H1 (cell line): ENCODE data around the gene SLC38A1. TPM values are rescaled to one million over a fixed set of nuclear protein-coding genes. Genes with fewer than 3 reads are reported as not detected.

Source experiments
- CTCF ChIA-PET: fragments of 300-600 bp; sonication (Branson Sonifier 250); formaldehyde crosslinking; loops from one replicate; lab custom pipeline; 2021; ENCODE audit not compliant: partially characterized antibody; lab: Charles Lee
- POLR2A ChIA-PET: fragments of 300-600 bp; sonication (Branson Sonifier 250); formaldehyde crosslinking; loops from one replicate; lab custom pipeline; 2021; ENCODE audit warnings: inconsistent platforms; ENCODE audit not compliant: partially characterized antibody; lab: Charles Lee
- DNase-seq, 2 experiments: peaks; one replicate each; pipeline versions ENCODE4 v3.0.0 to v3.0.0-alpha.2; 2010 to 2022; ENCODE audit warnings: low spot score in 2 of 2, low read depth in 1 of 2, mixed read lengths in 1 of 2
- FAIRE-seq: peaks from 2 replicates; lab custom pipeline; 2011; peaks lifted over from hg19 to GRCh38; lab: Jason Lieb, UNC
- H2AFZ ChIP-seq: 2 replicates; pipeline ENCODE4 v1.8.1; 2012; ENCODE audit warnings: low read length, inconsistent platforms
- H2AK5ac ChIP-seq: 2 replicates; pipeline ENCODE4 v1.6.1; 2013; ENCODE audit warnings: low read depth, low read length
- H2BK120ac ChIP-seq: replicated peaks from 2 replicates; pipeline ENCODE3; 2013; ENCODE audit warnings: low read depth, low read length, inconsistent platforms
- H2BK12ac ChIP-seq: 2 replicates; pipeline ENCODE4 v1.6.1; 2013; ENCODE audit warnings: low read depth, low read length
- H2BK15ac ChIP-seq: 2 replicates; pipeline ENCODE4 v1.6.1; 2013; ENCODE audit warnings: low read length
- H2BK20ac ChIP-seq: 2 replicates; pipeline ENCODE4 v1.6.1; 2013; ENCODE audit warnings: low read length
- H2BK5ac ChIP-seq: 2 replicates; pipeline ENCODE4 v1.6.1; 2013; ENCODE audit warnings: low read depth, low read length
- H3K14ac ChIP-seq: 2 replicates; pipeline ENCODE4 v1.6.1; 2013; ENCODE audit warnings: inconsistent platforms; ENCODE audit not compliant: insufficient read length
- H3K18ac ChIP-seq: 2 replicates; pipeline ENCODE4 v1.6.1; 2013; ENCODE audit warnings: low read length; ENCODE audit errors: extremely low read depth
- H3K23ac ChIP-seq: 2 replicates; pipeline ENCODE4 v1.6.1; 2013; ENCODE audit warnings: inconsistent platforms; ENCODE audit not compliant: insufficient read length
- H3K23me2 ChIP-seq: 2 replicates; pipeline ENCODE4 v1.6.1; 2013; ENCODE audit warnings: low read depth, low read length
- H3K27ac ChIP-seq: 2 replicates; pipeline ENCODE4 v1.6.1; 2011; ENCODE audit warnings: low read depth, low read length, inconsistent platforms
- H3K27me3 ChIP-seq, 4 experiments: replicated peaks in 1 of 4; 1 replicate in 1 of 4; 2 replicates in 3 of 4; pipeline versions ENCODE4 v1.6.1 to v1.8.1; 2011 to 2013; ENCODE audit warnings: low read length in 3 of 4, mild to moderate bottlenecking in 3 of 4, inconsistent platforms in 2 of 4, mixed read lengths in 2 of 4, moderate library complexity in 1 of 4; ENCODE audit not compliant: control insufficient read depth in 3 of 4, insufficient read depth in 3 of 4; ENCODE audit errors: extremely low read depth in 1 of 4
- H3K36me3 ChIP-seq, 4 experiments: 2 replicates each; pipeline versions ENCODE4 v1.6.1 to v1.8.1; 2011 to 2013; ENCODE audit warnings: mild to moderate bottlenecking in 4 of 4, low read length in 3 of 4, moderate library complexity in 2 of 4, control low read depth in 1 of 4, inconsistent platforms in 1 of 4; ENCODE audit not compliant: insufficient read depth in 4 of 4, control insufficient read depth in 2 of 4
- H3K4ac ChIP-seq: replicated peaks from 2 replicates; pipeline ENCODE3; 2013; ENCODE audit warnings: low read length, low read depth, mixed read lengths, inconsistent platforms; ENCODE audit not compliant: insufficient read length
- H3K4me1 ChIP-seq, 4 experiments: replicated peaks in 1 of 4; 1 replicate in 1 of 4; 2 replicates in 3 of 4; pipeline versions ENCODE4 v1.6.1 to v1.8.1; 2011 to 2013; ENCODE audit warnings: low read length in 3 of 4, inconsistent platforms in 2 of 4, mixed read lengths in 1 of 4; ENCODE audit not compliant: insufficient read depth in 4 of 4, control insufficient read depth in 3 of 4
- H3K4me2 ChIP-seq, 2 experiments: 2 replicates each; pipeline versions ENCODE4 v1.6.1 to v1.8.1; 2011 to 2013; ENCODE audit warnings: low read depth in 2 of 2, low read length in 2 of 2, control low read depth in 1 of 2, inconsistent platforms in 1 of 2, mild to moderate bottlenecking in 1 of 2; ENCODE audit not compliant: insufficient read depth in 1 of 2
- H3K4me3 ChIP-seq, 4 experiments: fragments of 200-600, 300-600 bp in 1 of 4; sonication (generic), shearing (Covaris generic), sonication (Bioruptor Twin) in 1 of 4; 2 replicates each; pipeline versions ENCODE4 v1.5.1 to v1.8.1; 2011 to 2016; ENCODE audit warnings: low read length in 4 of 4, low read depth in 3 of 4, control low read depth in 2 of 4, inconsistent platforms in 2 of 4, mild to moderate bottlenecking in 2 of 4, mixed read lengths in 1 of 4, moderate library complexity in 1 of 4; ENCODE audit not compliant: insufficient read depth in 2 of 4; ENCODE audit errors: extremely low read depth in 1 of 4
- H3K56ac ChIP-seq: replicated peaks from 2 replicates; pipeline ENCODE3; 2013; ENCODE audit warnings: low read depth, mild to moderate bottlenecking, mixed read lengths, low read length, inconsistent platforms; ENCODE audit not compliant: insufficient read length
- H3K79me1 ChIP-seq: 2 replicates; pipeline ENCODE4 v1.6.1; 2013; ENCODE audit warnings: low read depth, low read length, control low read depth
- H3K79me2 ChIP-seq, 2 experiments: 2 replicates each; pipeline versions ENCODE4 v1.6.1 to v1.8.1; 2012 to 2013; ENCODE audit warnings: low read length in 2 of 2, mild to moderate bottlenecking in 2 of 2, inconsistent platforms in 1 of 2; ENCODE audit not compliant: insufficient read depth in 2 of 2, control insufficient read depth in 1 of 2
- H3K9ac ChIP-seq, 4 experiments: replicated peaks in 1 of 4; 1 replicate in 1 of 4; 2 replicates in 3 of 4; pipeline versions ENCODE4 v1.6.1 to v1.8.1; 2011 to 2013; ENCODE audit warnings: low read depth in 3 of 4, low read length in 3 of 4, control low read depth in 2 of 4, mild to moderate bottlenecking in 2 of 4, moderate library complexity in 2 of 4, inconsistent platforms in 1 of 4; ENCODE audit errors: extremely low read depth in 1 of 4
- H3K9me3 ChIP-seq, 2 experiments: 2 replicates each; pipeline versions ENCODE4 v1.6.1 to v1.8.1; 2012 to 2013; ENCODE audit warnings: mild to moderate bottlenecking in 2 of 2, moderate library complexity in 2 of 2, control low read depth in 1 of 2, inconsistent platforms in 1 of 2, low read depth in 1 of 2, low read length in 1 of 2, mixed read lengths in 1 of 2; ENCODE audit not compliant: insufficient read depth in 2 of 2
- H4K20me1 ChIP-seq, 2 experiments: replicated peaks in 1 of 2; 2 replicates each; pipeline versions ENCODE3 to v1.8.1; 2011 to 2013; ENCODE audit warnings: inconsistent platforms in 2 of 2, low read length in 2 of 2, mild to moderate bottlenecking in 1 of 2; ENCODE audit not compliant: insufficient read depth in 2 of 2, control insufficient read depth in 1 of 2
- H4K5ac ChIP-seq: 2 replicates; pipeline ENCODE4 v1.6.1; 2013; ENCODE audit warnings: low read length, low read depth, mixed read lengths, inconsistent platforms; ENCODE audit not compliant: insufficient read length
- H4K8ac ChIP-seq: 2 replicates; pipeline ENCODE4 v1.8.0; 2013; ENCODE audit warnings: mild to moderate bottlenecking, moderate library complexity, low read length, inconsistent platforms; ENCODE audit not compliant: insufficient read depth; ENCODE audit errors: extremely low read depth
- H4K91ac ChIP-seq: replicated peaks from 2 replicates; pipeline ENCODE3; 2013; ENCODE audit warnings: low read length, mixed read lengths, inconsistent platforms; ENCODE audit not compliant: insufficient read length
- KDM1A ChIP-seq: fragments of 200-600, 300-600 bp; sonication (generic); IDR thresholded peaks from 2 replicates; pipeline ENCODE4 v1.7.1; 2016; ENCODE audit warnings: mild to moderate bottlenecking, low read length, borderline replicate concordance
- KDM5A ChIP-seq: fragments of 200-600 bp; IDR thresholded peaks from 2 replicates; pipeline ENCODE4 v1.7.1; 2012; ENCODE audit warnings: mild to moderate bottlenecking, low read length, inconsistent platforms, mixed read lengths
- MAFK ChIP-seq: IDR thresholded peaks from 2 replicates; pipeline ENCODE4 v1.6.1; 2012; ENCODE audit warnings: low read depth, mild to moderate bottlenecking, improper control_type of control experiment, low read length
- NANOG ChIP-seq: IDR thresholded peaks from 2 replicates; pipeline ENCODE4 v1.6.1; 2011; ENCODE audit warnings: low read length, low read depth, mild to moderate bottlenecking, inconsistent platforms; ENCODE audit not compliant: insufficient read depth, poor library complexity, severe bottlenecking
- NRF1 ChIP-seq: IDR thresholded peaks from 2 replicates; pipeline ENCODE4 v1.6.1; 2011; ENCODE audit warnings: mild to moderate bottlenecking, low read depth, low read length, improper control_type of control experiment
- WGBS, 2 experiments: shearing (Covaris generic) in 1 of 2; methylation state at CpG; one replicate each; pipeline versions ENCODE4 v1.1.6 to v1.1.7; 2013 to 2015; ENCODE audit warnings: low lambda C conversion rate in 2 of 2, mixed read lengths in 2 of 2, inconsistent platforms in 1 of 2, low coverage in 1 of 2, missing lambda C conversion rate in 1 of 2; ENCODE audit not compliant: insufficient replicate concordance in 2 of 2, insufficient coverage in 1 of 2, insufficient read length in 1 of 2; ENCODE audit errors: extremely low coverage in 1 of 2, missing lambda C conversion rate in 1 of 2; 5-methylcytosine and 5-hydroxymethylcytosine counted together
- polyA plus RNA-seq, 7 experiments: library from polyadenylated mRNA; depleted of rRNA in 3 of 7; stranded (reverse) in 5 of 7; unstranded in 2 of 7; fragments of >200 nt in 5 of 7; fragments of 200-250 nt in 2 of 7; gene quantifications; 1 replicate in 5 of 7; 2 replicates in 1 of 7; 4 replicates in 1 of 7; pipeline versions ENCODE4 v1.2.1 to v1.2.3, GENCODE V29; 2011 to 2013; ENCODE audit warnings: missing spikeins in 2 of 7, mixed read lengths in 2 of 7
- total RNA-seq: library from RNA; stranded (reverse); fragmentation: NEBNext Ultra II Directional; extraction: Animal tissue kit (Norgen Biotek cat#: 25700); gene quantifications from 2 replicates; pipeline ENCODE4 v1.2.1, GENCODE V29; 2021

SLC38A1 gene
- total and polyA plus RNA-seq, 2 of the 8 experiments (the other 6 are each of a cell fraction or from before 2014, with no cell fraction given), result 83.4 to 242 TPM

GRCh38 chr12:46152456-46152855, 116.4 kb downstream of the SLC38A1 start:
- Histone ChIP-seq H3K4me2 (no peak overlapping the region), H4K91ac (no peak overlapping the region), H3K79me1 (no peaks in the 10 kb centered on the region), H3K14ac (no peak overlapping the region), H3K56ac (no peak overlapping the region), H2BK20ac (no peak overlapping the region), H2BK5ac (no peak overlapping the region), H3K36me3 (no peaks in the 10 kb centered on the region), H3K4me1 (no peaks in the 10 kb centered on the region), H3K23me2 (no peaks in the 10 kb centered on the region), H3K79me2 (no peaks in the 10 kb centered on the region), H2BK12ac (no peak overlapping the region), H4K8ac (no peak overlapping the region), H3K27ac (no peak overlapping the region), H3K4me3 (no peak overlapping the region), H3K4ac (no peak overlapping the region), H3K23ac (no peak overlapping the region), H2BK15ac (no peak overlapping the region), H2BK120ac (no peak overlapping the region), H2AFZ (no peak overlapping the region), H4K5ac (no peak overlapping the region), H3K18ac (no peak overlapping the region), H4K20me1 (no peaks in the 10 kb centered on the region), H2AK5ac (no peak overlapping the region), H3K27me3 (no peaks in the 10 kb centered on the region), H3K9me3 (no peaks in the 10 kb centered on the region), H3K9ac (no peak overlapping the region)
- DNase-seq (no peak), FAIRE-seq (no peak)
- CTCF ChIA-PET, result interaction anchor here (1.0 to 1.2 kb wide), 2 partner anchors 21 to 24 kb away, joined by 3 read pairs; no protein-coding TSS in a partner anchor
- TF ChIP-seq NRF1 (no peak), MAFK (no peak), NANOG (no peak), KDM5A (no peak), KDM1A (no peak)
- 95% methylated on average over 1 of the region's 1 CpG; no CpG with 5 or more reads in 1 of the 2 experiments for WGBS, 2 experiments
- POLR2A ChIA-PET, result no interaction called here
